ENCODE measurements around the gene TNRC18. TPM values are rescaled to one million over a fixed set of nuclear protein-coding genes. Genes with fewer than 3 reads are reported as not detected.

TNRC18 gene
- total RNA-seq, 1 donor from 2014 or later = 57.2 TPM

GRCh38 chr7:5393748-5394147 is 29.9 kb downstream of the TNRC18 start:
- Mint-ChIP-seq H3K27ac (no peak overlapping the region), H3K4me1 (peaks cover 30% of the 10 kb centered on the region), H3K27me3 (no peaks in the 10 kb centered on the region), H3K4me3 (no peak overlapping the region), H3K36me3 (ENCODE audit: low read depth) (peaks cover 43% of the 10 kb centered on the region), H3K9me3 (no peaks in the 10 kb centered on the region)
- ChIA-PET POLR2A (interaction anchor here (1.4 kb wide), 1 partner anchor 13 kb away, joined by 3 read pairs; no protein-coding TSS in a partner anchor), CTCF (no interaction called here)
- intact Hi-C loops (cut with micrococcal nuclease) = no loop called here
- TF ChIP-seq CTCF (IDR thresholded peaks at IDR 0.05) = no peak
- ATAC-seq (ENCODE audit: low read depth) (no peak), DNase-seq (no peak)

GRCh38 chr7:5393328-5393727 is 30.3 kb downstream of the TNRC18 start:
- intact Hi-C loops (cut with micrococcal nuclease) = no loop called here
- Mint-ChIP-seq H3K27me3 (no peaks in the 10 kb centered on the region), H3K9me3 (no peaks in the 10 kb centered on the region), H3K4me3 (peak overlapping the region; percentile 59), H3K36me3 (ENCODE audit: low read depth) (peaks cover 43% of the 10 kb centered on the region), H3K4me1 (peaks cover 30% of the 10 kb centered on the region), H3K27ac (no peak overlapping the region)
- CTCF ChIA-PET = no interaction called here
- TF ChIP-seq CTCF (IDR thresholded peaks at IDR 0.05) = no peak
- DNase-seq = no peak
- POLR2A ChIA-PET = no interaction called here
- no peak for ATAC-seq (ENCODE audit: low read depth)

- no peak for TF ChIP-seq CTCF (IDR thresholded peaks at IDR 0.05)
- no peak for DNase-seq
- H3K27ac Mint-ChIP-seq = no peak overlapping the region
- ChIA-PET CTCF (no interaction called here), POLR2A (no interaction called here)
- H3K9me3 Mint-ChIP-seq = no peaks in the 10 kb centered on the region
- H3K36me3 Mint-ChIP-seq (ENCODE audit: low read depth) = peaks cover 58% of the 10 kb centered on the region
- intact Hi-C loops (cut with micrococcal nuclease) = no loop called here
- no peak for ATAC-seq (ENCODE audit: low read depth)
- no peaks in the 10 kb centered on the region for H3K27me3 Mint-ChIP-seq
- H3K4me3 Mint-ChIP-seq = no peak overlapping the region
- H3K4me1 Mint-ChIP-seq = peaks cover 19% of the 10 kb centered on the region
Observed at GRCh38 chr7:5390918-5391317, 32.7 kb downstream of the TNRC18 start.

- no peaks in the 10 kb centered on the region for H3K27me3 Mint-ChIP-seq
- intact Hi-C loops (cut with micrococcal nuclease) = no loop called here
- no peak for ATAC-seq (ENCODE audit: low read depth)
- H3K9me3 Mint-ChIP-seq = no peaks in the 10 kb centered on the region
- TF ChIP-seq CTCF (IDR thresholded peaks at IDR 0.05) = no peak
- H3K4me3 Mint-ChIP-seq = no peak overlapping the region
- CTCF ChIA-PET = no interaction called here
- peaks cover 65% of the 10 kb centered on the region for H3K36me3 Mint-ChIP-seq (ENCODE audit: low read depth)
- H3K27ac Mint-ChIP-seq = no peak overlapping the region
- POLR2A ChIA-PET = no interaction called here
- DNase-seq = no peak
- H3K4me1 Mint-ChIP-seq = peaks cover 15% of the 10 kb centered on the region
Observed at GRCh38 chr7:5388905-5389433, 34.7 kb downstream of the TNRC18 start.

GRCh38 chr7:5388273-5388901 is 35.2 kb downstream of the TNRC18 start:
- no peak overlapping the region for H3K4me3 Mint-ChIP-seq
- no peak for DNase-seq

More at GRCh38 chr7:5388273-5388901, 35.2 kb downstream of the TNRC18 start:
- H3K27ac Mint-ChIP-seq = no peak overlapping the region
- no peak for TF ChIP-seq CTCF (IDR thresholded peaks at IDR 0.05)
- POLR2A ChIA-PET = no interaction called here
- CTCF ChIA-PET = no interaction called here
- no peak for ATAC-seq (ENCODE audit: low read depth)
- H3K4me1 Mint-ChIP-seq = peaks cover 12% of the 10 kb centered on the region
- peaks cover 62% of the 10 kb centered on the region for H3K36me3 Mint-ChIP-seq (ENCODE audit: low read depth)
- no peaks in the 10 kb centered on the region for H3K27me3 Mint-ChIP-seq
- intact Hi-C loops (cut with micrococcal nuclease) = no loop called here
- no peaks in the 10 kb centered on the region for H3K9me3 Mint-ChIP-seq

Data from activated B cell treated with CpG ODN at 0.5 μM for 24 hours (primary cell).